Lung microvascular endothelial cell (primary cell): Measurements from ENCODE around the gene BCAR3. TPM values are rescaled to one million over a fixed set of nuclear protein-coding genes. Genes with fewer than 3 reads are reported as not detected.

Source experiments
- DNase-seq, 2 donors: peaks; one replicate each; pipeline versions ENCODE4 v3.0.0 to v3.0.0-alpha.2; 2010; ENCODE audit warnings: low read depth in 2 of 2
- total RNA-seq: library from RNA; depleted of rRNA; stranded (reverse); fragments of >200 nt; gene quantifications from 2 replicates; pipeline ENCODE4 v1.2.1, GENCODE V29; 2014

BCAR3 gene
- total RNA-seq, 1 donor from 2014 or later: 34.1 TPM

DNA sequence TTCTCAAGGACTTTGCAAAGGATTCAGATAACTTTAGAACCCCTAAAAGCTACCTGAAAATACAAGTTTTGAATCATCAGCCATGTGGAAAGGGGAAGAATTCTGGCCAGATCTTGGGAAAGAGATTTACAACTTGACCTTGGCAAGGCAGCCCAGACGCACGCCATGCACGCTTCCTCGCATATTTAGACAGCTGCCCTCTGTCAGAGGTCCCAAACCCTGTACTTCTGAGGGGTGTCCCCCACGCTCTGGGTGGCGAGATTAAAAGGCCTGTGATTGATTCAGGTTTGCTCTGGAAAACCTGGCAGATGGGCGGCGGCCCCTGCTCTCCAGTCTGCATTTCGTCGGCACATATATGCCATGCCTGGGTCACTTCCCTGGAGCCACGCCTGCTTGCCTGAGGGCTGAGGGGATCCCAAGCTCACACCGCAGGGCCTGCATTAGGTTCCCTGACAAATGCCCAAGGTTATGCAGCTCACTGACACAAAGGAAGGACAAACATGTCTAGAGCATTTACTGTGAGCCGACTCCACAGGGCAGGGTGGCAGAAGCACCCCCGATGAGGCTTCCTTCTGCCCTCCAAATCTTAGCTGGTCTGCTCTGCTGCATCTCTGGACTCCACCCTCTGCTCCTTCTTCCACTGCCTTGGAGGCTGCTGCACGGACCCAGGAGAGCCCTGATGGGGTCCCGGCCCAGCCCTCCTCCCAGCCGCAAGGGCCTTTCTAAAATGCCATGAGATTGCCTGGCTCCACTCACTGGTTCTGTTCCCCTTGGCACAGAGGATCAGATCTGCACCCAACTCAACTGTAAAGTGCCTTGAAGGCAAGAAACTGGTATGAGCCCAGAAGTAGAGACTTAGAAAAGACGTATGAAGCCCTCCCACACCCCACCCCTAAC lies 103.9 kb downstream of the BCAR3 start:
- DNase-seq: no peak

DNA sequence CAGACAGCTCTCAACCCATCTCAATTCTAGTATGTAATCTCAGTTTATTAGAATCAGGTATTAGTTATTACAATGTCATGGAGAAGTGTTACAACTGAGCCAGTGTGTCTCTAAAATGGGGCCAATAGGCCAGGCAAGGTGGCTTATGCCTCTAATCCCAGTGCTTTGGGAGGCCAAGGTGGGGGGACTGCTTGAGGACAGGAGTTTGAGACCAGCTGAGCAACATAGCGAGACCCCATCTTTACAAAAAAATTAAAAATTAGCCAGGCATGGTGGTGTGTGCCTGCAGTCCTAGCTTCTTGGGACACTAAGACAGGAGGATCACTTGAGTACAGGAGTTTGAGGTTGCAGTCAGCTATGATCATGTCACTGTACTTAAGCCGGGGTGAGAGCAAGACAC lies 104.9 kb downstream of the BCAR3 start:
- DNase-seq: no peak

DNA sequence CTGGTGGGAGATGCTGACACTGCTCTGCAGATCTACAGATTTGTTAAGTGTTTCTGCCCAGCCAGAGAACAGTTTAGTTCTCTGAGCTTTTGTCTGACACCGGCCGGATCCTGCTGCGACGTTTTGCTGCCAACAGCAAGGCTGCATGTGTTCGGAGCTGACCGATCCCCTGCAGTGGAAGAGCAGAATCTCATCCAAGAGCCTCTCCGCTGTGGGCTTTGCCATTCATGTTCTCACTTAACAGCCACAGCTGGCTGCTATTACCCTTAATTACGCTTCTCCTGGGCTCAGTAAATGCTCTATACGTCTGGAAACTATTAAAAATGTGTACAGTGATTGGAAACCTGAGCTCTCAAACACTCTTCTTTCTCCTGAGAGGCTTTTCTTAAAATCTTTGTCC lies 105.3 kb downstream of the BCAR3 start:
- no peak for DNase-seq

DNA sequence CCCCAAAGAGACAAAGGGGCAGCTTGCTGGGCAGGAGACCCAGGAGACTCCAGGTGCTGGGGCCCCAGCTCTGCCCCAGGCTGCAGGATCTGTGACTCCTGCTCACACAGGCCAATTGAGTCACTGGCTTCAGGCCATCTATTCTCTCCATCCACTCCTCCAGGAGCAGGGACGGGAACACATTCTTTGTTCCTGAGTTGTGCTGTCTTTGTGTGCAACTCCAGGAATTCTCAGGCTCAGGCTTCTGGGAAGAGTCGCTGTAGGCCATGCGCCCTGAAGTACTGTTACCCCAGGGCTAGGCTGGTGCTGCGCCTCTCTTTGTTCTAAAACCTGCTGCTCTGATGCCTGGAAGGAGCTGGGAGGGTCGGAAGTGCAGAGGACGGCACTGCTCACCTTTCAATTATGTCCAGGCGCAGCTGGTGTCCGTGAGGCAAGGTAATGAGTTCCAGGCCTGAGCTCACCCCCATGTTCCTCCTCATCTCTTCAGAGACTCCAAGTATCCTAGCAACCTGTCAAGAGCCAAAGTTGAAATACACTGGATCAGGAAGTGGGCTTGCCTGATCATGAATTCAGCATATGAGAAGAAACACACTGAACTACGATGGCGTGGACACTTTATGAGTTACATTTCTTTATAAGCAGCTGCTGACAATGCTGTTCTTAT lies 105.9 kb downstream of the BCAR3 start:
- no peak for DNase-seq

GRCh38 chr1:93574991-93575390 lies 106.6 kb downstream of the BCAR3 start:
- DNase-seq: no peak

DNA sequence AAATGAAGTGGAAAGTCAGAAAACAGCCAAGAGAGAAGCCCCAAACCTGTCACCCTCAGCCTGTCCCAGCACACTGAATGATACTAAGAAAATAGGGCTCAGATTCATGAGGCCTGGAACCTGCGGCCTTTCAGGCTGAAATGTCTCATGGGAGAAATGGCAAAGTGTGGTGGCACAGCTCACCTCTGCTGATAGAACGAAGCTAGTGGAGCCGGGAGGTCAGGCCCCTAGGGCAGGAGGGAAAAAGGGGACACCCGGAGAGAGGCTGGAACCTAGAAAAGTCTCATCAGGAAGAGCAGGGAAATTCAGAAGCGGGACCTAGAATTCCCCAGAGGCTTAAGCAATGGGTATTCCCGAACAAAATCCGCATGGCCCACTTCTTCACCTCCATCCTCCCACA lies 107.1 kb downstream of the BCAR3 start:
- DNase-seq: no peak

DNA sequence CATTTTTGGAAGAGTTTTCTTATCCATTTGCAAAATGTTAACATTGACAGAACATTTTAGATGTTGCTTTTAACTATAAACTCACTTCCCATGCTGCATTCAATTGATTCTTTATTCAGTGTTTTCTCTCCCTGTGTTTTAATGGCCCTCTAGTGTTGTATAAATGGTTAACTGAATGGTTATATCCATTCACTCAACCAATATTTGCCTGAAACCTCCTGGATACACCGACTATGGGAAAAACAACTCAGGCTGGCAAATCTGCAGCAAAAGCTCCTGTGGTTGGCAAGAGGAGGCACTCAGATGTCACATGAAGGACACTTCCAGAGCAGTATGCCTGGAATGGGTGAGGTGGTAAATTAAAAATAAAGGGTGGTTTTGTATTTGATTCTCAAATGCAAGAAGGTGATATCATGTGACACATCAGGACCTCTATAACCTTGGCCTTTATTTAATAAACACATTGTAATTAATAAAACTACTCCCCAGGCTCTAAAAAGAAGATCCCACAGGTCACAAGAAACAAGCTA lies 107.6 kb downstream of the BCAR3 start:
- no peak for DNase-seq

DNA sequence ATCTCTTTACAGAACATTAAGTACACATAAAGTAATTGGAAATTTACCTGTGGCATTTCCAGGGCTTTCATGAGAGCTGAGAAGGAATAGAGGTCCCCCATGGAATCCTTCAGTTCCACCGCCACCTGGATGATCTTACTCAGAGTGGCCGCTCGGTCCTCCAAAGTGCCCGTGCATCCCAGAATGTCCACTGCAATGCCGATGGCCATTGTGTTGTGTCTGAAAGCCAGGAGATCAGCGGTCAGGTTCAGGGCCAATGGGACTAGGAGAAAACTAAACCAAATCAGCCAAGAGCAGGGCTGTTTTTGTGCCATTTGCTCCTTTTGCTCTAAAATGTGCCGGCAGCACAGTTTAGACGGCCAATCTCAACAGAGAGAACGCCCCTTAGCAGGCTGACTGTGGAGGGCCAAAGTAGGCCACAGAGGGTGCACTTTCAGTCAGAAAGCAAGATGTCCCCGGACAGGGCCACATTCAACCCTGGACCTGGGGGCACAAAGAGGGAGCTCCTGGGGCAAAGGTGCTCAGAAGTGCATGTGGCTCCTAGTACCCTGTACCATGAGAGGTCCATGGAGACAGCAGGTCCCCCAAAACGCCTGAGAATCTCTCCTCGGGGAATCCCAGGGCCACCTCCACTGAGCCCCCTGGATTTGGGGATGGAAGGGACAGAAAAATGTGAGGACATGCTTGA lies 109.9 kb downstream of the BCAR3 start:
- no peak for DNase-seq

- no peak for DNase-seq
These were observed 112.1 kb downstream of the BCAR3 start for GRCh38 chr1:93569489-93569888.

- peak; percentile 17 to 86 for DNase-seq
These were observed 114.2 kb downstream of the BCAR3 start for GRCh38 chr1:93567255-93567918.

- peak; percentile 60 to 68 for DNase-seq
These were observed 115.4 kb downstream of the BCAR3 start for GRCh38 chr1:93566227-93566626.

DNA sequence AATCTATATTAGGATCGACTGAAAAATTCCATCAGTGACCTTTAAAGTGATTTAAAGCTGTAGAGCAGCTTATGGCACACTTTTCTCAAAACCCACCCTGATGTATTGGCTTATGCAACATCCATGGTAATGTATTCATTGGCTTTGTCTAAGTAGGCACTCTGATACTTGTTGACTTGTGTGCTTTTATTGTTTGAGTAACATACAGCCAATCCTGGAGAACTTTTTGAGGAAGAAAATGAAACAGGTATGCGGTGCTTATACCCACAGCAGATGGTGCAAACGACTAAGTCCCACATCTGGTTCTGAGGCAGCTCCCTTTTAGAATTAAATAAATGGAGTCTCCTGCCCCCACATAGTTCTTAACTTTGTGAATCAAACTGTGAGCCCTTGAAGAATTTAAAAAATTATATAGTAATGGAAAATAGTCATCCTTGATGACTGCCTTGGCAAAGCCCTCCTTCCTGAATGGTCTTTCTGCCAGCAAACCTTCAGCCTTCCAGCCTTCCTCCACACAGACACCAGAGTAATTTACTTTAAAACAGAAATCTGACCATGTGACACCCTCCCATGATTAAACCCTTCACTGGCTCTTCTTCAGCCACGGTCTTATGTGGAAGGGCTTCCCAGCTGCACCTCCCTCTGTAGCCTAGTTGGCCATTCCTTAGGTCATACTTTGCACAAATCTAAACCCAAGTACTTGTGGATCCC lies 116.0 kb downstream of the BCAR3 start:
- DNase-seq: no peak

DNA sequence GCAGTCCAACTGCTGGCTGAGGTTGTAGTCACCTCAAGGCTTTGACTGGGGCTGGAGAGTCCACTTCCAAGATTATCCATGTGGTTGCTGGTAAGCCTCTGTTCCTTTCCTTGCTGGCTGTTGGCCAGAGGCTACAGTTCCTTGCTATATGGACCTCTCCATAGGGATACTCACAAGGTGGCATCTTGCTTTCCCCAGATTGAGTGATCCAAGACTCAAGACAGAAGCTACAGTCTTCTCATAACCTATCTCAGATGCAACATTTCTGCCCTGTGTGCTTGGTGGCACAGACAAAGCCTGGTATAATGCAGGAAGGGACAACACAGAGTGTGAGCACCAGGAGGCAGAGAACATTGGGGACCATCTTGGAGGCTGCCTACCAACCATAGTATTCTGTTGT lies 121.9 kb downstream of the BCAR3 start:
- DNase-seq: no peak

GRCh38 chr1:93559045-93559444 lies 122.6 kb downstream of the BCAR3 start:
- no peak for DNase-seq

DNA sequence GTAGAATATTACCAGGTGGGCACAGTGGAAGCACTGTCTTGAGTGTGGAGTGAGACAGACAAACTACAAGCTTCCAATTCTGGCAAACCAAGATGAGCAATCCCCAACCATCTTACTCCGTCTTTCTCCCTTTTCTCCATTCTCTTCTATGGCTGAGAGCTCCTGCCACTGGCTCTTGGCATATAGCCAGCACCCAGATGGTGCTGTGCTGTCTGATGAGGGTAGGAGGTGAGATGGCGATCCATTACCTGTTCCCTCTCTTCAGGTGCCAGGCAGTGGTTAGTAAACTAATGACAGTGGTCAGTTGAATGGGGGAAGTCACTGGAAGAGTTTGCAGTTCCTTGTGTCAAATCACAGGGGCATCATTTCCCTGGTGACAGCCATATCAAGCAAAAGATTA lies 125.3 kb downstream of the BCAR3 start:
- DNase-seq: no peak

- peak; percentile 66 to 78 for DNase-seq
These were observed 126.5 kb downstream of the BCAR3 start for GRCh38 chr1:93554883-93555872.

- DNase-seq: peak in 1 of 2 donors; percentile 83
These were observed 127.6 kb downstream of the BCAR3 start for GRCh38 chr1:93553886-93554490.

- peak in 1 of 2 donors; percentile 82 for DNase-seq
These were observed 128.7 kb downstream of the BCAR3 start for GRCh38 chr1:93552741-93553455.

GRCh38 chr1:93549811-93550210 lies 131.8 kb downstream of the BCAR3 start:
- no peak for DNase-seq
